Ishikawa (cell line): ENCODE data around the gene ARL8A.

Experiments used
- CEBPB ChIP-seq: IDR thresholded peaks from 2 replicates; pipeline ENCODE4 v1.6.1; 2012
- CREB1 ChIP-seq: IDR thresholded peaks from 2 replicates; pipeline ENCODE4 v1.6.1; 2012; ENCODE audit warnings: low read depth
- EGR1 ChIP-seq: IDR thresholded peaks from 2 replicates; pipeline ENCODE4 v1.6.1; 2012
- EP300 ChIP-seq: IDR thresholded peaks from 2 replicates; pipeline ENCODE4 v1.6.1; 2012; ENCODE audit warnings: borderline replicate concordance
- FOXM1 ChIP-seq: IDR thresholded peaks from 2 replicates; pipeline ENCODE4 v1.6.1; 2012; ENCODE audit warnings: low read depth, borderline replicate concordance
- MAX ChIP-seq: IDR thresholded peaks from 2 replicates; pipeline ENCODE4 v1.6.1; 2012
- NFIC ChIP-seq: IDR thresholded peaks from 2 replicates; pipeline ENCODE4 v1.6.1; 2012
- RAD21 ChIP-seq: IDR thresholded peaks from 2 replicates; pipeline ENCODE4 v1.6.1; 2012; ENCODE audit warnings: low read depth
- REST ChIP-seq: IDR thresholded peaks from 2 replicates; pipeline ENCODE4 v1.6.1; 2012; ENCODE audit warnings: low read depth, mild to moderate bottlenecking
- TAF1 ChIP-seq: IDR thresholded peaks from 2 replicates; pipeline ENCODE4 v1.6.1; 2012; ENCODE audit warnings: low read depth, mild to moderate bottlenecking
- TCF12 ChIP-seq: IDR thresholded peaks from 2 replicates; pipeline ENCODE4 v1.6.1; 2012; ENCODE audit warnings: low read depth
- TEAD4 ChIP-seq: IDR thresholded peaks from 2 replicates; pipeline ENCODE4 v1.6.1; 2012
- USF1 ChIP-seq: IDR thresholded peaks from 2 replicates; pipeline ENCODE4 v1.6.1; 2012
- YY1 ChIP-seq: IDR thresholded peaks from 2 replicates; pipeline ENCODE4 v1.6.1; 2012; ENCODE audit warnings: low read depth
- ZBTB7A ChIP-seq: IDR thresholded peaks from 2 replicates; pipeline ENCODE4 v1.6.1; 2012; ENCODE audit warnings: low read depth

The ARL8A gene

GRCh38 chr1:202189001-202189790, 44.7 kb upstream of the ARL8A start:
- TF ChIP-seq NFIC (no peak), CEBPB (no peak), TCF12 (no peak), RAD21 (peak; percentile 71), EP300 (no peak)

- TF ChIP-seq CREB1 (no peak), FOXM1 (no peak), CEBPB (no peak), RAD21 (no peak), REST (no peak), YY1 (no peak), MAX (no peak), NFIC (no peak)
Measured at GRCh38 chr1:202187697-202188407, 43.3 kb upstream of the ARL8A start.

- TF ChIP-seq CEBPB (no peak), MAX (no peak), TEAD4 (no peak), CREB1 (no peak), TAF1 (no peak), USF1 (no peak), RAD21 (no peak), NFIC (no peak), ZBTB7A (no peak), EGR1 (no peak), REST (no peak)
Measured at GRCh38 chr1:202187041-202187671, 42.6 kb upstream of the ARL8A start.

- TF ChIP-seq FOXM1 (no peak), YY1 (no peak), TAF1 (no peak), REST (no peak), TCF12 (no peak), ZBTB7A (no peak), EP300 (no peak), EGR1 (no peak), MAX (no peak), NFIC (no peak), TEAD4 (no peak), USF1 (no peak), CREB1 (no peak), CEBPB (no peak), RAD21 (no peak)
Measured at GRCh38 chr1:202186327-202186726, 41.8 kb upstream of the ARL8A start.
